Sigmoid colon (tissue), 7 donors: ENCODE data around the gene CRELD2. TPM values are rescaled to one million over a fixed set of nuclear protein-coding genes. Genes with fewer than 3 reads are reported as not detected.
A peak's percentile ranks its signal among the peaks of the same experiment; 100 is the strongest.

ENCODE experiments used
- DNase-seq: peaks from one replicate; pipeline ENCODE4 v3.0.0-alpha.2; 2019
- H3K27ac ChIP-seq, 4 donors: fragments of 200-600 bp; sonication (generic); one replicate each; pipeline ENCODE4 v1.5.1; 2016 to 2019; ENCODE audit warnings: mild to moderate bottlenecking in 1 of 4
- H3K27me3 ChIP-seq, 3 donors: fragments of 200-600 bp; sonication (generic); one replicate each; pipeline ENCODE4 v1.5.1; 2019; ENCODE audit warnings: mild to moderate bottlenecking in 1 of 3
- H3K36me3 ChIP-seq, 4 donors: fragments of 200-600 bp; sonication (generic); one replicate each; pipeline ENCODE4 v1.5.1; 2016 to 2019
- H3K4me1 ChIP-seq, 4 donors: fragments of 200-600 bp; sonication (generic); one replicate each; pipeline ENCODE4 v1.5.1; 2017 to 2019
- H3K4me3 ChIP-seq, 4 donors: fragments of 200-600 bp; sonication (generic); one replicate each; pipeline ENCODE4 v1.5.1; 2017 to 2019; ENCODE audit warnings: mild to moderate bottlenecking in 2 of 4, moderate library complexity in 1 of 4
- H3K9me3 ChIP-seq, 4 donors: fragments of 200-600 bp in 3 of 4; sonication (generic) in 3 of 4; one replicate each; pipeline versions ENCODE4 v1.5.1 to v1.6.1; 2013 to 2019
- CTCF ChIP-seq, 4 experiments: fragments of 450-650 bp in 3 of 4; fragments of 200-600 bp in 1 of 4; IDR thresholded peaks; one replicate each; pipeline ENCODE4 v1.5.1; 2016 to 2019; ENCODE audit warnings: antibody characterized with exemption in 4 of 4, mild to moderate bottlenecking in 3 of 4, moderate library complexity in 2 of 4
- EP300 ChIP-seq, 4 donors: sonication (generic); formaldehyde crosslinking; IDR thresholded peaks; one replicate each; pipeline ENCODE4 v1.6.1; 2017; ENCODE audit warnings: antibody characterized with exemption in 4 of 4
- POLR2A ChIP-seq, 2 donors: fragments of 450-650 bp; IDR thresholded peaks; one replicate each; pipeline ENCODE4 v1.6.1; 2016; ENCODE audit warnings: antibody characterized with exemption in 2 of 2, mild to moderate bottlenecking in 2 of 2, moderate library complexity in 2 of 2
- POLR2AphosphoS5 ChIP-seq, 4 donors: sonication (generic); formaldehyde crosslinking; IDR thresholded peaks; one replicate each; pipeline ENCODE4 v1.6.1; 2017; ENCODE audit warnings: antibody characterized with exemption in 4 of 4
- WGBS, 2 donors: extraction: QIAGEN DNeasy Blood & Tissue Kit; methylation state at CpG; one replicate each; pipeline ENCODE4 v1.1.7; 2013; 5-methylcytosine and 5-hydroxymethylcytosine counted together
- intact Hi-C: fragments of 100-400 bp; cut with DNase I; formaldehyde crosslinking; loops from one replicate; pipeline ENCODE4 v1.15.1; 2023
- polyA plus RNA-seq, 3 donors: library from polyadenylated mRNA; stranded (reverse); fragments of 200-250 nt; gene quantifications; one replicate each; pipeline ENCODE4 v1.2.3, GENCODE V29; 2013
- total RNA-seq, 4 donors: library from RNA; depleted of rRNA; stranded (reverse); fragments of >200 nt; gene quantifications; one replicate each; pipeline ENCODE4 v1.1.0, GENCODE V29; 2016
- donor health status: healthy with polysubstance abuse.
- donor health status: Bipolar disorder and iron deficiency.
- donor health status: healthy.

Gene CRELD2
- total and polyA plus RNA-seq, 7 donors = 9.2 to 97.7 (median 20.2) TPM

- Histone ChIP-seq H3K27me3 (no peaks in the 10 kb centered on the region), H3K27ac (peak overlapping the region in 2 of 4 donors; percentile 52 to 53), H3K36me3 (no peaks in the 10 kb centered on the region), H3K4me3 (no peak overlapping the region), H3K4me1 (peaks cover 0 to 21% (median 19%) of the 10 kb centered on the region in 4 donors), H3K9me3 (no peaks in the 10 kb centered on the region)
- intact Hi-C loops = no loop called here
- 16 to 64% methylated on average over 28 of the region's 28 CpGs for WGBS, 2 donors
- TF ChIP-seq CTCF (IDR thresholded peaks at IDR 0.05) (no peak), POLR2A (IDR thresholded peaks at IDR 0.05) (no peak), EP300 (IDR thresholded peaks at IDR 0.05) (no peak), POLR2AphosphoS5 (IDR thresholded peaks at IDR 0.05) (no peak)
- no peak for DNase-seq
Measured at GRCh38 chr22:49951000-49951677, 32.7 kb downstream of the CRELD2 start.

- no peak overlapping the region for H3K4me3 ChIP-seq
- H3K27me3 ChIP-seq = no peaks in the 10 kb centered on the region
- DNase-seq = no peak
- H3K4me1 ChIP-seq = peaks cover 0 to 21% (median 19%) of the 10 kb centered on the region in 4 donors
- no peak for TF ChIP-seq EP300 (IDR thresholded peaks at IDR 0.05)
- no peak for TF ChIP-seq POLR2AphosphoS5 (IDR thresholded peaks at IDR 0.05)
- no peak for TF ChIP-seq CTCF (IDR thresholded peaks at IDR 0.05)
- no peak for TF ChIP-seq POLR2A (IDR thresholded peaks at IDR 0.05)
- no peaks in the 10 kb centered on the region for H3K9me3 ChIP-seq
- no peaks in the 10 kb centered on the region for H3K36me3 ChIP-seq
- intact Hi-C loops = no loop called here
- WGBS, 2 donors = 23 to 67% methylated on average over 4 of the region's 4 CpGs
- H3K27ac ChIP-seq = peak overlapping the region in 2 of 4 donors; percentile 22 to 52
Measured at GRCh38 chr22:49951678-49951985, 33.2 kb downstream of the CRELD2 start.

GRCh38 chr22:49951986-49952896 is 33.8 kb downstream of the CRELD2 start:
- TF ChIP-seq POLR2A (IDR thresholded peaks at IDR 0.05) = no peak
- no peak for TF ChIP-seq POLR2AphosphoS5 (IDR thresholded peaks at IDR 0.05)
- no peak for TF ChIP-seq EP300 (IDR thresholded peaks at IDR 0.05)
- TF ChIP-seq CTCF (IDR thresholded peaks at IDR 0.05) = no peak
- intact Hi-C loops = no loop called here
- Histone ChIP-seq H3K27ac (peak overlapping the region in 3 of 4 donors; percentile 2 to 52 (median 35)), H3K9me3 (no peaks in the 10 kb centered on the region), H3K27me3 (no peaks in the 10 kb centered on the region), H3K4me3 (no peak overlapping the region), H3K4me1 (peaks cover 0 to 21% (median 19%) of the 10 kb centered on the region in 4 donors), H3K36me3 (no peaks in the 10 kb centered on the region)
- 34 to 69% methylated on average over 24 of the region's 24 CpGs for WGBS, 2 donors
- DNase-seq = no peak

GRCh38 chr22:49953027-49953679 is 34.7 kb downstream of the CRELD2 start:
- peak overlapping the region in 3 of 4 donors; percentile 11 to 33 (median 31) for H3K27ac ChIP-seq

More at GRCh38 chr22:49953027-49953679, 34.7 kb downstream of the CRELD2 start:
- Histone ChIP-seq H3K9me3 (no peaks in the 10 kb centered on the region), H3K27me3 (no peaks in the 10 kb centered on the region), H3K4me3 (no peak overlapping the region), H3K36me3 (no peaks in the 10 kb centered on the region), H3K4me1 (peaks cover 0 to 21% (median 19%) of the 10 kb centered on the region in 4 donors)
- DNase-seq = no peak
- intact Hi-C loops = no loop called here
- WGBS, 2 donors = 38 to 73% methylated on average over 20 of the region's 20 CpGs
- no peak for TF ChIP-seq EP300 (IDR thresholded peaks at IDR 0.05)
- no peak for TF ChIP-seq POLR2A (IDR thresholded peaks at IDR 0.05)
- TF ChIP-seq CTCF (IDR thresholded peaks at IDR 0.05) = no peak
- no peak for TF ChIP-seq POLR2AphosphoS5 (IDR thresholded peaks at IDR 0.05)
